ENCODE results near the gene GALNS.

Gene GALNS

GRCh38 chr16:88856828-88857727, at the start of gene GALNS, which contains the start of gene TRAPPC2L:
TSS of gene GALNS (minus strand) at chr16:88856947. CDS start at chr16:88856877, 70 bp downstream.
TSS of gene TRAPPC2L (plus strand) at chr16:88857127. CDS start at chr16:88857151, 24 bp downstream.
- Histone ChIP-seq H3K27me3 (ENCODE audit: control insufficient read depth in 1 of 2, insufficient read depth in 2 of 2, low read length in 2 of 2) (no peaks in the 10 kb centered on the region), H3K4me1 (ENCODE audit: control insufficient read depth, insufficient read depth, low read length) (peaks cover 35% of the 10 kb centered on the region), H3K9me3 (ENCODE audit: control insufficient read depth in 2 of 2, low read length in 2 of 2) (no peaks in the 10 kb centered on the region), H3K36me3 (ENCODE audit: control insufficient read depth in 2 of 2, insufficient read depth in 2 of 2, low read length in 2 of 2) (peaks cover 21 to 24% of the 10 kb centered on the region in 2 donors), H3K9ac (ENCODE audit: low read length in 2 of 2) (peak within 1 kb of the TSS; percentile 74 to 81), H3K27ac (ENCODE audit: low read length) (peak within 1 kb of the TSS; percentile 64), H3K4me3 (ENCODE audit: low read length in 2 of 2) (peak within 1 kb of the TSS; percentile 77 to 96)

DNA sequence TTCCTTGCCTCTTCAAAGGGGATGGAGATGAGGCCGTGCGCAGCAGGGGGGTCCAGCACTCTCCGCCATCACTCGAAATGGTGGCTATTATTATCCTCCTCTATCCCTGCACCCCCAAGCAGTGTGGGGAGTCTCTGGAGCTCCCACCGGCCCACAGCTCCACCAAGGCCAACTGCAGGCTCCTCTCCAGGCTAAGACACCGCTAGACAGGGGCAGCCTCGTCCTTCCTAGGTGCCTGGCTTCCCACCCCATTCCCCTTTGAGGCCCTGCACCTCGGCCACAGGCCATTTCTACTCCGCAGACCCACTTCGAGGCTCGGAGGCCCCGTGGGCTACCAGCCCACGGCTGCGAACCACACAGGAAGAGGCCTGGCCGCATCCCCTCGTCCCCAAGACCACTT, 49.3 kb upstream of the GALNS start:
- no peaks in the 10 kb centered on the region for H3K4me1 ChIP-seq (ENCODE audit: control insufficient read depth, insufficient read depth, low read length)
- no peak overlapping the region for H3K9ac ChIP-seq (ENCODE audit: low read length in 2 of 2)
- H3K4me3 ChIP-seq (ENCODE audit: low read length in 2 of 2), result no peak overlapping the region
- no peaks in the 10 kb centered on the region for H3K36me3 ChIP-seq (ENCODE audit: control insufficient read depth in 2 of 2, insufficient read depth in 2 of 2, low read length in 2 of 2)
- H3K27me3 ChIP-seq (ENCODE audit: control insufficient read depth in 1 of 2, insufficient read depth in 2 of 2, low read length in 2 of 2), result peaks cover 0 to 2% of the 10 kb centered on the region in 2 donors
- no peaks in the 10 kb centered on the region for H3K9me3 ChIP-seq (ENCODE audit: control insufficient read depth in 2 of 2, low read length in 2 of 2)
- no peak overlapping the region for H3K27ac ChIP-seq (ENCODE audit: low read length)

GRCh38 chr16:88905563-88905962, 48.8 kb upstream of the GALNS start:
- H3K27me3 ChIP-seq (ENCODE audit: control insufficient read depth in 1 of 2, insufficient read depth in 2 of 2, low read length in 2 of 2), result peaks cover 0 to 2% of the 10 kb centered on the region in 2 donors
- no peaks in the 10 kb centered on the region for H3K9me3 ChIP-seq (ENCODE audit: control insufficient read depth in 2 of 2, low read length in 2 of 2)
- no peak overlapping the region for H3K27ac ChIP-seq (ENCODE audit: low read length)
- H3K36me3 ChIP-seq (ENCODE audit: control insufficient read depth in 2 of 2, insufficient read depth in 2 of 2, low read length in 2 of 2), result no peaks in the 10 kb centered on the region
- no peak overlapping the region for H3K4me3 ChIP-seq (ENCODE audit: low read length in 2 of 2)
- H3K9ac ChIP-seq (ENCODE audit: low read length in 2 of 2), result no peak overlapping the region
- H3K4me1 ChIP-seq (ENCODE audit: control insufficient read depth, insufficient read depth, low read length), result no peaks in the 10 kb centered on the region

DNA sequence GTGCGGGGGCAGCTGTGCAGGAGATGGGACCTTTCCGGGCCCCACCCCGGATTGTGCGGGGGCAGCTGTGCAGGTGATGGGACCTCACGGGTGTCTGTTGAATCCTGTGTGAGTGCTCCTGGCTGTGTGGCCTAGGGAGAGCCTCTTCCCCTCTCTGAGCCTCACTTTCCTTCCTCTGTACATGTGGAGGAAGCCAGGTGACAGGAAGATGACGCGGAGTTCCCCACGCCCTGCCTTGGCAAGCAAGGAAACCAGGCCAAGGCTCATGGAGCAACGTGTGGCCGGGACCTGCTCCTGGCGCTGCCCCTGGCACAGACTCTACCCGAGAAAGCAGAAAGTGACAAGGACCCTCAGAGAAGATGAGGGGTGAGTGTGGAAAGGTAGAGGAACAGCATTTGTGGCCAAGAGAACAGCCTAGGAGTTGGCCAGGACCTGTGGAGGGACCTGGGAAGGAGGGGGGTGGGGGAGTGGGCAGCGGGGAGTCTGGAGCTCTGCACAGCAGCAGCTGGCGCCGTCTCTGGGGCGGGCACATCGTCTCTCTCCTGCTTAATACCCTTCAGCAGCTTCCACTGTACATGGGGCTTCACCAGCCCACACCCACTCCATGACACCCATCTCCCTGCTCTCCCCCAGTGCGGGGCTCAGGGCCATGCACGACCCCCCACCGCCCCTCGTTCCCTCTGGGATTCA, 48.1 kb upstream of the GALNS start:
- Histone ChIP-seq H3K4me1 (ENCODE audit: control insufficient read depth, insufficient read depth, low read length) (no peaks in the 10 kb centered on the region), H3K36me3 (ENCODE audit: control insufficient read depth in 2 of 2, insufficient read depth in 2 of 2, low read length in 2 of 2) (no peaks in the 10 kb centered on the region), H3K9ac (ENCODE audit: low read length in 2 of 2) (no peak overlapping the region), H3K9me3 (ENCODE audit: control insufficient read depth in 2 of 2, low read length in 2 of 2) (no peaks in the 10 kb centered on the region), H3K27me3 (ENCODE audit: control insufficient read depth in 1 of 2, insufficient read depth in 2 of 2, low read length in 2 of 2) (no peaks in the 10 kb centered on the region), H3K27ac (ENCODE audit: low read length) (no peak overlapping the region), H3K4me3 (ENCODE audit: low read length in 2 of 2) (no peak overlapping the region)

- H3K4me1 ChIP-seq (ENCODE audit: control insufficient read depth, insufficient read depth, low read length), result no peaks in the 10 kb centered on the region
- no peaks in the 10 kb centered on the region for H3K27me3 ChIP-seq (ENCODE audit: control insufficient read depth in 1 of 2, insufficient read depth in 2 of 2, low read length in 2 of 2)
- no peaks in the 10 kb centered on the region for H3K36me3 ChIP-seq (ENCODE audit: control insufficient read depth in 2 of 2, insufficient read depth in 2 of 2, low read length in 2 of 2)
- H3K9ac ChIP-seq (ENCODE audit: low read length in 2 of 2), result no peak overlapping the region
- H3K27ac ChIP-seq (ENCODE audit: low read length), result no peak overlapping the region
- H3K9me3 ChIP-seq (ENCODE audit: control insufficient read depth in 2 of 2, low read length in 2 of 2), result no peaks in the 10 kb centered on the region
- no peak overlapping the region for H3K4me3 ChIP-seq (ENCODE audit: low read length in 2 of 2)
Observed at GRCh38 chr16:88903267-88903666, 46.5 kb upstream of the GALNS start.

GRCh38 chr16:88902744-88903143, 46.0 kb upstream of the GALNS start:
- Histone ChIP-seq H3K4me3 (ENCODE audit: low read length in 2 of 2) (no peak overlapping the region), H3K9ac (ENCODE audit: low read length in 2 of 2) (no peak overlapping the region), H3K4me1 (ENCODE audit: control insufficient read depth, insufficient read depth, low read length) (no peaks in the 10 kb centered on the region), H3K36me3 (ENCODE audit: control insufficient read depth in 2 of 2, insufficient read depth in 2 of 2, low read length in 2 of 2) (no peaks in the 10 kb centered on the region), H3K27ac (ENCODE audit: low read length) (no peak overlapping the region), H3K9me3 (ENCODE audit: control insufficient read depth in 2 of 2, low read length in 2 of 2) (no peaks in the 10 kb centered on the region), H3K27me3 (ENCODE audit: control insufficient read depth in 1 of 2, insufficient read depth in 2 of 2, low read length in 2 of 2) (no peaks in the 10 kb centered on the region)

DNA sequence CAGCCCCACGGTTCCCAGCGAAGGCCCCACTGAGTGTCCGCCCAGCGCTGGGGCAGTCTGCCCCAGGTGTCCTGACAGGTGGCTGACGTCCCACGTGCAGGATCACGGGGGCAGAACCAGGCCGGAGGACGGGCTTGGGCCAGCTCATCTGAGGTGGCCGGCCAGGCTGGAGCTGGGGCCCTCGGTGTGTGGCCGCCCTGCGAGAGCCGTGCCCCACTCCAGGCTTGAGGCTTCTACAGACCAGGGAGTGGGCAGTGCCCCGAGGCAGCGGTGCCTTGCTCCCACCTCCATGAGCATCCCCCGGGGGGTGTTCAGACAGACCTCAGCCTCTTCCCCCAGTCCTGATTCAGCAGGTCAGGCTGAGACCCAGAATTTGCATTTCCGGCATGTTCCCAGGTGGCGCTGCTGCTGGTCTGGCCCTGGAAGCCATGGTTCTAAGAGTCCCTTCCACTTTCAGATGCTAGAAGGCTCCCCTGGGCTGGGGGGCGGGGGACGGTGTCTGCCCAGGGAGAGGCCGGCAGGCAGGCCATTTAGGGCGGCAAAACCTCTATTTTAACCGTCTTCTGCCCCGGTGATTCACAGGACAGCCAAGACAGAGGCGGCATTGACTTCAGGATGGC, 45.1 kb upstream of the GALNS start:
- Histone ChIP-seq H3K9me3 (ENCODE audit: control insufficient read depth in 2 of 2, low read length in 2 of 2) (no peaks in the 10 kb centered on the region), H3K9ac (ENCODE audit: low read length in 2 of 2) (no peak overlapping the region), H3K4me3 (ENCODE audit: low read length in 2 of 2) (no peak overlapping the region), H3K27ac (ENCODE audit: low read length) (no peak overlapping the region), H3K27me3 (ENCODE audit: control insufficient read depth in 1 of 2, insufficient read depth in 2 of 2, low read length in 2 of 2) (no peaks in the 10 kb centered on the region), H3K36me3 (ENCODE audit: control insufficient read depth in 2 of 2, insufficient read depth in 2 of 2, low read length in 2 of 2) (no peaks in the 10 kb centered on the region), H3K4me1 (ENCODE audit: control insufficient read depth, insufficient read depth, low read length) (no peaks in the 10 kb centered on the region)

DNA sequence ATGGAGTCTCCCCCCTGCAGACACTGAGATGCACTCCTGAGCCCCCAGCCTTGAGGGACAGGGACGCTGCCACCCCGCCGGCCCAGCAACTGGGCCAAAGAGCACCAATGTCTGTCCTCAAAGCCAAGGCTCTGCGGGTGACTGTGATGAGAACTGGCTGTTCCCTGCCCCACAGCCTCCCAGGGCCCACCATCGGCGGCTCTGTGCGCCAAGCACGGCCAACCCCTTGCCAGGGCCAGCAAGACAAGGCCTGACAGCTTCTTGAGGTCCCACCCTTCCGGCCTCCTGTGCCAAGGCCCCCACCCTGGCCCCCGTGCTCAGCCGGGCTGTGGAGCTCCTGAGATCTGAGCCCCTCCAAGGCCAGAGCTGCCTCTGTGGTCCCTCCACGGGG, 43.9 kb upstream of the GALNS start:
- H3K27me3 ChIP-seq (ENCODE audit: control insufficient read depth in 1 of 2, insufficient read depth in 2 of 2, low read length in 2 of 2), result no peaks in the 10 kb centered on the region
- no peaks in the 10 kb centered on the region for H3K36me3 ChIP-seq (ENCODE audit: control insufficient read depth in 2 of 2, insufficient read depth in 2 of 2, low read length in 2 of 2)
- H3K27ac ChIP-seq (ENCODE audit: low read length), result no peak overlapping the region
- no peak overlapping the region for H3K4me3 ChIP-seq (ENCODE audit: low read length in 2 of 2)
- no peaks in the 10 kb centered on the region for H3K4me1 ChIP-seq (ENCODE audit: control insufficient read depth, insufficient read depth, low read length)
- H3K9me3 ChIP-seq (ENCODE audit: control insufficient read depth in 2 of 2, low read length in 2 of 2), result no peaks in the 10 kb centered on the region
- H3K9ac ChIP-seq (ENCODE audit: low read length in 2 of 2), result no peak overlapping the region

GRCh38 chr16:88899901-88900661, 43.3 kb upstream of the GALNS start:
- no peaks in the 10 kb centered on the region for H3K27me3 ChIP-seq (ENCODE audit: control insufficient read depth in 1 of 2, insufficient read depth in 2 of 2, low read length in 2 of 2)
- no peaks in the 10 kb centered on the region for H3K36me3 ChIP-seq (ENCODE audit: control insufficient read depth in 2 of 2, insufficient read depth in 2 of 2, low read length in 2 of 2)
- H3K4me1 ChIP-seq (ENCODE audit: control insufficient read depth, insufficient read depth, low read length), result no peaks in the 10 kb centered on the region
- no peak overlapping the region for H3K4me3 ChIP-seq (ENCODE audit: low read length in 2 of 2)
- no peak overlapping the region for H3K27ac ChIP-seq (ENCODE audit: low read length)
- no peaks in the 10 kb centered on the region for H3K9me3 ChIP-seq (ENCODE audit: control insufficient read depth in 2 of 2, low read length in 2 of 2)
- H3K9ac ChIP-seq (ENCODE audit: low read length in 2 of 2), result no peak overlapping the region

DNA sequence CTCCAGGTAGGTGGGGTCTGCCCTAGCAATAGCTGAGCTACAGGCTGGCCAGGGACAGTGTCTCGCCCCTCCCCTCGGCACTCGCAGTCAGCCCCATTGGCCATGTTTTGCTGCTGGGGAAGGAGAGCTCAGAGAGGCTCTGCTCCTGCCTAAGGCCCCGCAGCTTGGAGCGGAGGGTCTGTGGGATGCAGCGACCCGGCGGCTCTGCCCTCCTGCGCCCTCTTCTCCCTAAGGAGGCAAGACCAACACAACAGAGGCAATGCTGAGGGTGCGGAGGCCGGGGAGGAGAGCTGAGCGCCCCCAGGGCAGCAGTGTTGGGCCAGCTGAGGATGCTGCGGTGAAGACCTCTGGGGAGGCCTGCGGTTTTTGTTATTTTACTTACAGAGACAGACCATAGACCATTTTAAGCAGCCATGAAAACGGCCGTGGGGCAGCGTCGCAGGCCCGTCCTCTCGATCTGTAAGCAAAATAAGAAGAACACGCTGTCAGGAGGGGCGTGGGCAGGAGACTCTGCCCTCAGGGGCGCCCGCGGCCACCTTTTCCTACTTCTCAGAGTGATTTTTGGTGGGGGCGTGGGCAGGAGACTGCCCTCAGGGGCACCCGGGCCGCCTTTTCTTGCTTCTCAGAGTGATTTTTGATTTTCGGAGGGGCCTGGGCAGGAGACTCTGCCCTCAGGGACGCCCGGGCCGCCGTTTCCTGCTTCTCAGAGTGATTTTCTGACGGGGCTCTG, 41.1 kb upstream of the GALNS start:
- Histone ChIP-seq H3K27ac (ENCODE audit: low read length) (no peak overlapping the region), H3K27me3 (ENCODE audit: control insufficient read depth in 1 of 2, insufficient read depth in 2 of 2, low read length in 2 of 2) (no peaks in the 10 kb centered on the region), H3K4me3 (ENCODE audit: low read length in 2 of 2) (no peak overlapping the region), H3K4me1 (ENCODE audit: control insufficient read depth, insufficient read depth, low read length) (no peaks in the 10 kb centered on the region), H3K9ac (ENCODE audit: low read length in 2 of 2) (no peak overlapping the region), H3K9me3 (ENCODE audit: control insufficient read depth in 2 of 2, low read length in 2 of 2) (no peaks in the 10 kb centered on the region), H3K36me3 (ENCODE audit: control insufficient read depth in 2 of 2, insufficient read depth in 2 of 2, low read length in 2 of 2) (no peaks in the 10 kb centered on the region)
